ENCODE data around the gene MYBBP1A.
"Not testable (repeated sequence)": the region's sequence is repeated elsewhere in the genome, so short reads cannot be mapped to it uniquely, and the experiment has no call there.

Gene MYBBP1A

DNA sequence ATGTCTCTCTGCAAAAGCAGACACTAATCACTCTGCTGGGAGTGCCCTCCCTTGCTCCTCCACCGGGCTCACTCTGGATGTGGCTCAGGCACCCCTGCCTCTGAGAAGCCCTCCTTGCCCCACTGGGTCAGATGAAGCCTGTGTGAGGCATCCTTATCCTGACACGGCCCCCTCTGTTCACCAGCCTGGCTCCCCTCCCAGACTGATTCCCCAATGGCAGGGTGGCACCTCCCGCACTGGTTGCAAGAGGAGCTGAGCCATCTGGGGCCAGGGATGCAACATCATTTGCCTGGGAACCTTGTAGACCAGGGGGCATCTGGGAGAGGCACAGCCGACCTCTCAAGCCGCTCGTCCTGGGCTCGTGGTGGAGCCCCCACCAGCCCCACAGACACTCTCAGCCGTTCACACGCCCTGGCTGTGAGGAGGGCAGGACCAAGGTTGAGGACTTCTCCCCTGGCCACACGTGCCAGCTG is 35.8 kb upstream of the MYBBP1A start:
- DNase-seq (ENCODE audit: low read depth in 2 of 2): no peak

DNA sequence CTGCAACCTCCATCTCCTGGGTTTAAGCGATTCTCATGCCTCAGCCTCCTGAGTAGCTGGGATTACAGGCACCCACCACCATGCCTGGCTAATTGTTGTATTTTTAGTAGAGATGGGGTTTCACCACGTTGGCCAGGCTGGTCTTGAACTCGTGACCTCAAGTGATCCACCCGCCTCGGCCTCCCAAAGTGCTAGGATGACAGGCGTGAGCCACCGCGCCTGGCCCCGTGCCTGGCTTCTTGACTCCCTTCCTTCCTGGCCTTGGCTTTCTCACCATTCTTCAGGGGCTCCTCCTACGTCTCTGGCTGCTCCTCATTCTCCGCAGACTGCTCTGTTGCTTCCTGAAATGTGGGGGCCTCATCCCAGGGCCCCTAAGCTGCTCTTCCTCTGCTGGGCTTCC is 34.9 kb upstream of the MYBBP1A start:
- not testable (repeated sequence) for DNase-seq (ENCODE audit: low read depth in 2 of 2)

DNA sequence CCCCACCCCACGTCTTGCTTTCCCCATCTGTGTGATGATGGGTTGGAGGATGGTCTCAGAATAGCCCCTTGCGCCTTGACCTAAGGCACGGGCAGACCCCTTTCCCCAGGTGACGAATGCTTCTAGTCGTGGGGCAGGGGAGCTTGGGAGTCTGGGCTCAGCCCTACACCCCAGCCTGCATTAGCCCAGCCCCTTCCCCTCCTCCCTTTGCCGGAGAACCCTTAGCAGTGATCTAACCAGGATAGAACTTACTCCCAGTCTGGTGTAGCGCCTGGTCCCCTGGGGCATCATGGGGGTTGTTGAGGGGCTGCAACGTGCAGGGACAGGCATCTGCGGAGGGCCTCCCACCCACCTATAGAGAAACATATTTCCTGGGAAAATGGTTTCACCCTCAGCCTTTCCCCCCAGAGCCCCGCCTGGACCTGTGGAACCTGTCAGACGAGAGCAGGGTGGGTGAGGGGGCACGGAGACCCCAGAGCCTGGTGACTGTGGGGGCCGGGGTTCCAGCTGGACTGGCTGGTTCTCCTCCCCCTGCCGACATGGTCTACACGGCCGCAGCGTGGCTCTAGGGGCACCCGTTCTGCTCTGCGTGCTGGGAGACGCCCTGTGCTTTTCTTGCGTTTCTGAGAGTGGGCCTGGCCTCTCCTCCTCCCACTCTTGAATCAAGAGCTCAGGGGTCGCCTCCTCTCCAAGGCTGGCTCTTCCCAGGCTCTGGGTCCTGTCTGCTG is 33.9 kb upstream of the MYBBP1A start:
- DNase-seq (ENCODE audit: low read depth in 2 of 2): no peak

DNA sequence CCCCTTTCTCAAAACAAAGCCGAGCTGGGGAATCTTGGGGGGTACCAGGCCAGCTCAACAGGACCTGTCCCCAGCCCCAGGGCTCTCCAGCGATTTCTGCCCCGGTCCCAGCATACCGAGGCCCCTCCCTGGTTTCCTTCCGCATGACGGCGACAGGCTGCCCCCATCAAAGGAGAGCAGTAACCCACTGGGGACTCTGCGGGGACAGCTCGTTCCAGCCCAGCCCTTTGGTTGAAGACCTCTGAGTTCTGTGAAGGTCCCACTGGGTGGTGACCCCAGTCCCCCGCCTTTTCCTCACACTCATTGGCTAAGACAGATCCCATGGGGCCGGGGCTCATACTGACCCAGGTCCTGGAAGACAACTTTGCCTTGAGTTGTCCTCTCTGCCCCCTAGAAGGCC is 33.2 kb upstream of the MYBBP1A start:
- no peak for DNase-seq (ENCODE audit: low read depth in 2 of 2)

DNA sequence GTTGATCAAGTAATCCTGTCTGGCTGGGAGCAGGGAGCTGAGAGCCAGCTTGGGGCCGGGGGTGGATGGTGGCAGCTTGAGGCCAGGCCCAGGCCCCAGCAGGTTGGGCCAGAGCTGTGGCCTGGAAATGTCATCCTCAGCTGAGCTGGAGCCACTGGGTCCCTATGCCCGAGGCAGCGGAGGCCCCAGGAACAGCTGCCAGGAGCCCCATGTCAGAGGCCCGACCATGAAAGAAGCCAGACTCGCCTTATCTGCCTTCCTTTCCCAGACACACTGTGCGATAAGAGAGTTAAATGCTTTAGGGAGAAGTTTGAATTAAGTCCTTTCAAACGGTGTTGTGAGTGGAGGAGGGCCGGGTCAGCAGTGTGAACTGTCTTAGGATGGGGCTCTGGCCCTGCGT is 32.6 kb upstream of the MYBBP1A start:
- no peak for DNase-seq (ENCODE audit: low read depth in 2 of 2)

DNA sequence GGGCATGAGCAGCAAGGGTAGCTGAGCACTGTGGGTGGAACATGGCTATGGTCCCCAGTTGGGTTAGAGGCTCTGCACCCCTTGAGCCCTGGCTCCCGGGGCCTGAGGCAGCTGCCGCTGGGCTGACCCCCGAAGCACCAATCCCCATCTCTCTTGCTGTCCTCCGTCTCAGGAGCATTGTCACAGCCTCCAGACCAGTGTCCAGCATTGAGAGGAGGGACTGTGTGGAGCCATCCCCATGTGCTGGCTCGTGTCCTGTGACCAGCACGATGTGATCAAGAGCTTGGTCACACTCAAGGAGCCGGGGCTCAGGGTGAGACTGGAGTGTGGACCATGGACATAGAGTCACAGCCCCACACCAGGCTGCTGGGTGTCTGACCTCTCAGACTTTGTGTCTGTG is 32.0 kb upstream of the MYBBP1A start:
- DNase-seq (ENCODE audit: low read depth in 2 of 2): no peak

DNA sequence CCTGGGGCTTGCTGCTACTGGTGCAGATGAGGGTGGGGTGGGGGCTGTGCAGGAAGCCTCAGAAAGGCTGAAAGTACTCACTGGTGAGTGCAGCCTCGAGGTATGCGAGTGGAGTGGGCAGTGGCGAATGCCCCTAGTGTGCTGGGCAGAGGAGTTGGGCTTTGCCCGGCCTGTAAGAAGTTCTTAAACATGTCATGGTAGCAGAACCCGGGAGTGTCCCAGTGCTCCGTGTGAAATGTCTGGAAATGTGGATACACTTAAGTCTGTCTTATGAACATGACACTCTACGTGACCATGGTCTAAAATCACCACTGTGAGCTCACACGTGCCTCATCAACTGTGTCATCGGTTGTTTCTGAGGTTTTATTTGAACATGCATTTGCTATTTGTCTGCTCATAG is 30.9 kb upstream of the MYBBP1A start:
- no peak for DNase-seq (ENCODE audit: low read depth in 2 of 2)

DNA sequence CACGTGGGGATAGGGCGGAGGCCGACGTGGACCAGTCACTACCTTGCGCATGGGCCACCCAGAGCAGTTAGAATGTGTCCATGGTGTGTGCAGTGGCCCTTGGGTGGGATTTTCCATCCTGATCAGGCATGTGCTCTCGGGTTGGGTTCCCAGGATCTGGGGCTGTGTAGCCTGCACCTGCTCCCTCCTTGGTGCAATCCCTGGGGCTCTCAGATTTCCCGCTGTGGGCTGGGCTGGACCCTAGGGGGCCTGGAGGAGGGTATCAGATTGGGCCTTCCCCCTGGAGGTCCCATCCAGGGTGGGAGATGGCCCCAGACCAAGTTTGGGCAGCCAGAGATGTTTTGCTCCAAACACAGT is 30.4 kb upstream of the MYBBP1A start:
- no peak for DNase-seq (ENCODE audit: low read depth in 2 of 2)

DNA sequence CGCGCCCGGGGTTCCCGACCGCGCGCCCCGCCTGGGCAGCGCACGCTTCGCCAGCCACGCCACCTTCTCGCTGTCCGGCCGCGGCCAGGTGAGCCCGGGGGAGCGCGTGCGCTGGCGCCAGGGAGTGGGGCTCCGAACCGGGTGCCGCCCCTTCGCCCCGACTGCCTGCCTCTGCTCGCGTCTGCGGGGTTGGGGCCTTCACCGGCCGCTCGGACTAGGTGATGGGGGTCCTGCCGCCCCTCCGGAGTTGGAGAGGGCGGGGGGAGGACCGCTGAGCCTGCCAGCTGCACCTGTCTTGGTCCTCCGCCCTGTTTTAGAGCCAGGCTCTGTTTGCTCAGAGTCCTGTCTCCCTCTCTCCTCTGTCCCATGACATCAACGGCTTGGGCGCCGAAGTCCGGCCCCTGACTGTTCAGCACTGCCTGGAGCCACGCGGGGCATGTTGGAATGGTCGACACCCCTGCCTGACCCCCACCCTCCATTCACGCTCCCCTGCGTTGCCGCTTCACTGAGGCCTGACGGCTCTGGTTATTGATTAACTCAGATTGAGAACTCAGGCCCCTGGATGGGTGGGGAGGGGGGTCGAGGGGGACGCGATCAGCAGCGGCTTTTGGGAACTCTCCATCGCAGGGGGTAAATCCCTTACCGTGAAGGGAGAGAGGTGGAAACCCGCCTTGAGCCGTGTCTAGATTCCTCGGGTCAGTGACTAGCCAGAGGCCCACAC is 29.9 kb upstream of the MYBBP1A start:
- no peak for DNase-seq (ENCODE audit: low read depth in 2 of 2)

DNA sequence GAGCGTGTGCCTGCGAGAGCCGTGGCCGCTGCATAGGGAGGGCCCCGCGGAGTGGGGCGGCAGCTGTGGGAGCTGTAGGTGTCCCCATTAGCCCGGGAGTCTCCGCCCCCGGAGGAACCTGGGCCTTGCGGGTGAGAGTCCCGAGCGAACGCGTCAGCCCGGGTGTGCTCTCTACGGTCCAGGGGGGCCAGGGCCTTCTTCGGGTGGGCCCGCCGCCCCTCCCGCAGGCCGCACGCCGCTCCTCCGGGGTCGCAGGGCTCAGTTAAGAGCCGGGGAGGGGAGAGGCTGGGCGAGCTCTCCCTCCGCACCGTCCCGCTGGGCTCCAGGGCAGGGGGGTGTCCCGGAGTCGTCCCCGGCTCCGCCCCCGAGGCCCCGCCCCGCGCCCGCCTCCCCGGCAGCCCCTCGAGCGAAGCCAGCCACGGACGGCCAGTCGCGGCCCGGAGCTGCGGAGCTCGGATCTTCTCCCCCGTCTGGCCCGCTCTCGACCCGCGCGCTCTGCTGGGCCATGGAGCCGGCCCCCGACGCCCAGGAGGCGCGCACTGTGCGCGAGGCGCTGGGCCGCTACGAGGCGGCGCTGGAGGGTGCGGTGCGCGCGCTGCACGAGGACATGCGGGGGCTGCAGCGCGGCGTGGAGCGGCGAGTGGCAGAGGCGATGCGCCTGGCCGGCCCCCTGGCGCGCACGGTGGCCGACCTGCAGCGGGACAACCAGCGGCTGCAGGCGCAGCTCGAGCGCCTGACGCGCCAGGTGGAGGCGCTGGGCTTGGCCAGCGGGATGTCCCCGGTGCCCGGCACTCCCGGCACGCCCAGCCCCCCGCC is 29.1 kb upstream of the MYBBP1A start, which contains the start of gene SMTNL2:
Gene SMTNL2, plus strand, starts transcription at position 429 of the 816 bp plus-strand sequence. Its CDS starts 77 bp downstream, at position 506.
- DNase-seq (ENCODE audit: low read depth in 2 of 2): no peak

DNA sequence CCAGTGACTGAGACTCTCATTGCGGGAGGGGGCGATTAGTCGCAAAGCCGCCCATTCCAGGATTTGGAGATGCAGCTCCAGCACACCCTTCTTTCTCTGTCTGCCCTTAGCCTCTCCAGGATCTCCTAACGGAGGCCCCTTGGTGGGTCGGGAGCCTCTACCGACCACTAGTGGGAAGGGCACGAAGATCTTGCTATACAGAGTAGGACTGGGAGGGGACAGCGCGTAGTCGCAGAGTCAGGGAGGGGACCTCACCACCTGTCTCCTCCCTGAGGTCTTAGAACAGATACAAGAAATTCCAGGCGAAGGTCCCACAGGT is 28.6 kb upstream of the MYBBP1A start:
- no peak for DNase-seq (ENCODE audit: low read depth in 2 of 2)

DNA sequence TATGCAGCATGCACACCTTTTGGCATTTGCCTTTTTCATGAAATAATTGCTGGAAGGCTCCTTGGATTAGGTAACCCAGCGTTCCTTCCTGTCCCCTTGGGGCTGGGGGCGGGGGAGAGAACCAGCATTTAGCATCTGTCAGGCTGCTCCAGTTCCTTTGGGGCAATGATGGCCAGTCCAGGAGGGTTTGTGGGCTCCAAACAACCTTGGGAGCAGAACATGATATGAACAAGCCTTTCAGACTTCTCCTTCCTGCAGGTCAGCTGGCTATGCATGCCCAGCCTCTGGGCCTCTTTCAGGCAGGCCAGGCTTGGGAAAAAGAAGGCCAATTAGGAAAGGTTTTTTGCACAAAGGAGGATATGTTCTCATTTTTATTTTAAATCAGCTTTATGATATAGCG is 28.0 kb upstream of the MYBBP1A start:
- no peak for DNase-seq (ENCODE audit: low read depth in 2 of 2)

DNA sequence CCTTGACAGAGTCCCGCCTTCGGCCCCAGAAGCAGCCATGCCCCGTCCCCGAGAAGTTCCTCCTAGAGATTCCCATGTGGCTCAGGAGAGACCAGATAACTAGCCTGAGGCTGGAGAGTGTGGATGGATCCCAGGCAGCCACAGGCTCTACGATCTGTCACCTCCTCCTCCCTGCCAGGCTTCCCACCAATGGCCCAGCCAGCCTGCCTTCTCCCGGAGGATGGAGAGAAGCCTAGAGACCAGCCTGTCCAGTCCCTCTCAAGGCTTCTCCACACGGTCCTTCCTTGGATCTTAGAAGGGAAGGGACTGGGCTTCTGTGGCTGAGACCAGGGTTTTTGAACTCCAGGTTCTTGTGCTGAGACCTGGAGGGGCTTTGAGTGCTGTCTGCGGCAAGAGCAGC is 27.5 kb upstream of the MYBBP1A start:
- DNase-seq (ENCODE audit: low read depth in 2 of 2): no peak

DNA sequence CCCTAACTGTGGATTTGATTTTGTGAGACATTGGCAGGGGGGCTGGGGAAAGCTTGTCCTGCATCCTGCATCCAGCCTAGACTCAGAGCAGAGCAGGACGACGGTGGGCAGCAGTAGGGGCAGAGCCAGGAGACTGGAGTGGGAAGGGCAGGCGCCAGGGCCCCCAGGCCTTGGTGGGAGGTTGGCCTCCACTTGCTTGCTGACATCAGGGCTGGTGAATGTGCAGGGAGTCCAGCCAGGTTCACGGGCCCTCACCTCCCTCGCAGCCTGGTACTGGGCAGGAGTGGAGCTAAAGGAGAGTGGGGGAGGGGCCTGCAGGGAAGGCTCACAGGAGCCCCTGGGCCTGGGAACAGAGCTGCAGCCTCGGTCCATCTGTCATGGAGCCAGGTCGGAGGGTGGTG is 26.9 kb upstream of the MYBBP1A start:
- DNase-seq (ENCODE audit: low read depth in 2 of 2): no peak

DNA sequence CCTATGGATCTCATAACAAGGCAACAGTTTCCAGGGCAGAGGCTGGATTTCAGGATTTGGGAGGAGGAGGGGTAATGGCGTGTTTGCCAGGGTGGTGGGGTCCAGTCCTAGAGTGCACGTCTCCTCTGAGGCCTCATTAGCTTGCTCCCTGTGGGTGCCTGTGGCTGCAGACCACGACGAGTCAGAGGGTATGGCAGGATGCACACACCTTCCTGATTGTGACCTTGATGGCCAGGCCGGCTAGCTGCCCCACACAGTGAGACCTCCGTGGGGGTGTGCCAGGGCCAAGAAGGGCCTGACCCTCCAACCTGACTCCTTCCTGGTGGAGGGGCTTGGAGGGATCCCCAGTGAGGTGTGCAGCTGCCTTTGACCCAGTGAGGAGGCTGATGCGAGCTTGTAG is 25.1 kb upstream of the MYBBP1A start:
- DNase-seq (ENCODE audit: low read depth in 2 of 2): no peak

DNA sequence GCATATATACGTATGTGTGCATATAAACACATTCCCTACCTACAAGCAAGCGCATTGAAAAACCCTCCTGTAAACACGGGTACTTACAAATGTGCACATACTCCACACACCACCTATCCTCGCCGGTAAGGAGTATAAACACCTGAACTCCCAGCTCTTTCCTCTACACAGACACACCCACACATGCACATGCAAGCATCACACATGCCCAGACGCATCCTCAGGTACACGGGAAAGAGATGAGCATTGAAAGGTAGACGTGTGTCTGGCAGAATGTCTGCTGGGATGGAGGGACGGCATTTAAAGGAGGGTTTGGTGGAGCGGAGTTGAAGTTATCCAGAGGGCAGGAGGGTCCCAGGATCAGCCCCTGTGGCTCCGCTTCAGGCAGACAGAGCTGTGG is 24.5 kb upstream of the MYBBP1A start:
- no peak for DNase-seq (ENCODE audit: low read depth in 2 of 2)

DNA sequence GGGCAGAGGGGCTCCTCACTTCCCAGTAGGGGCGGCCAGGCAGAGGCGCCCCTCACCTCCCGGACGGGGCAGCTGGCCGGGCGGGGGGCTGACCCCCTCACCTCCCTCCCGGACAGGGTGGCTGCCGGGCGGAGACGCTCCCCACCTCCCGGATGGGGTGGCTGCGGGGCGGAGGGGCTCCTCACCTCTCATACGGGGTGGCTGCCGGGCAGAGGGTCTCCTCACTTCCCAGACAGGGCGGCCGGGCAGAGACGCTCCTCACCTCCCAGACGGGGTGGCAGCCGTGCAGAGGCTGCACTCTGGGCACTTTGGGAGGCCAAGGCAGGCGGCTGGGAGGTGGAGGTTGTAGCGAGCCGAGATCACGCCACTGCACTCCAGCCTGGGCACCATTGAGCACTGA is 23.2 kb upstream of the MYBBP1A start:
- DNase-seq (ENCODE audit: low read depth in 2 of 2): not testable (repeated sequence)

DNA sequence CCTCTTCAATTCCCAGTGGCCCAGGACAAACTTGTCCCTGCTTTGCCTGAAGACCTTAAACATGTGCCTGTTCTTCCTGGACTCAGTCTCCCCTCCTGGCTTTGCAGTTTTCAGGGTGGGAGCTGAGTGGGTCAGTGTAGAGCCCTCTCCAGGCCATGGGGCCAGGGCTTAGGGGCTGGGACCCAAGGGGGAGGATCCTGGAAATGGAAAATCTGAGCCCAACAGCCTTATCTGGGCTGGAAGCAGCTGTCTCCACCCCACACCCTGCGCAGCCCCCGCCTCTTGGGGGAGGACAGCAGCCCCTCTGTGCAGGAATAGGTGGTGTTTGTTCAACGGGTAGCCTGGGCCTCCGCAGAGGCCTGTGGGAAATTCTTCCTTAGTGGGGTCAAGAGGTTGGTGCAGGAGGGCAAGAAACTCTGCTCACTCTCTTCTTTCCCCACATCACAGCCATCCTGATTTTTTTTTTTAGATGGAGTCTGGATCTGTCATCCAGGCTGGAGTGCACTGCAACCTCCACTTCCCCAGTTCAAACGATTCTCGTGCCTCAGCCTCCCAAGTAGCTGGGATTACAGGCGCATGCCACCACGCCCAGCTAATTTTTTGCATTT is 22.3 kb upstream of the MYBBP1A start:
- DNase-seq (ENCODE audit: low read depth in 2 of 2): no peak

DNA sequence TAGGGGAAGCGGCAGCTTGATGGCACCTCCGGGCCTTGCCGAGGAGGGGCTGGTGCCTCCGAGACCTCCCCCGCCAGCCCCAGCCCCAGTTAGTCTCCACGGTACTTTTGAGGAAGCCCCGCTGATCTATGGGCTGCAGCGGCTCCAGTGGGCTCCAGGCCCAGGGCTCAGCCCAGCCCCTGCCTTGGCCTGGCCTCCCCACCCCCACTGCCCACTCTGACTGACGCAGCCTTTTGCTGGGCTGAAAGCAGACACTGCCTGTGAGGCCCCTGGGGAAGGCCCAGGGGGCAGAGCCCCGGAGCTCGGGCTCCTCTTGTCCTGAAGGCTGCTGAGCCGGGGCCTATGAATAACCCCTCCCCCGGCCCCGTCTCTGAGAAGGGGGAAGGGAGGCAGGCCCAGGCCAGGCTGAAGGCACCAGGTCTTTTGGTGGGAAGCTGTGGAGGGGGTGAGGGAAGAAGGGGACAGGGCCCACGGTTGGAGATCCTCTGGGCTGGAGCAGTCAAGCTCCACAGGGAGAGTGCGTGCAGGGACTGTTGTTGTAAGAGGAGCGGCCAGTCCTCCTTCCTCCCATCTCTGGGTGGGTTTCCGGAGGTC is 21.6 kb upstream of the MYBBP1A start:
- DNase-seq (ENCODE audit: low read depth in 2 of 2): no peak

DNA sequence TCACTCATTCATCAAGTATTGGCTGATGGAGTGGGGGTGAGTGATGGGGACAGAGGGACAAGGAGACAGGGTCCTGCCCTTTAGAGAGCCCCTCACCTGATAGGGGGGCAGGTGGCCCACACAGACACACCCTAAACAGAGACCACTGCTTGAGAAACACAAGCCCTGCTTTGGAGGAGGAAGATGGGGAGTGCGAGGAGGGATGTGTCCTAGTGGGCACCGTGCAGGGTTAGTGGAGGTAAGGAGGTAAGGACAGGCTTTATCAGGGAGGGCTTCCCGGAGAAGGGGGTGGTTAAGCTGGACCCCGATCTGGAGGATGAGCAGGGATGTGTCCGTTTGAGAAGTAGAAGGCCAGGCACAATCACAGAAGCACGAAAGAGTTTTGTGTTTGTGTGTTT is 21.0 kb upstream of the MYBBP1A start:
- DNase-seq (ENCODE audit: low read depth in 2 of 2): no peak

DNA sequence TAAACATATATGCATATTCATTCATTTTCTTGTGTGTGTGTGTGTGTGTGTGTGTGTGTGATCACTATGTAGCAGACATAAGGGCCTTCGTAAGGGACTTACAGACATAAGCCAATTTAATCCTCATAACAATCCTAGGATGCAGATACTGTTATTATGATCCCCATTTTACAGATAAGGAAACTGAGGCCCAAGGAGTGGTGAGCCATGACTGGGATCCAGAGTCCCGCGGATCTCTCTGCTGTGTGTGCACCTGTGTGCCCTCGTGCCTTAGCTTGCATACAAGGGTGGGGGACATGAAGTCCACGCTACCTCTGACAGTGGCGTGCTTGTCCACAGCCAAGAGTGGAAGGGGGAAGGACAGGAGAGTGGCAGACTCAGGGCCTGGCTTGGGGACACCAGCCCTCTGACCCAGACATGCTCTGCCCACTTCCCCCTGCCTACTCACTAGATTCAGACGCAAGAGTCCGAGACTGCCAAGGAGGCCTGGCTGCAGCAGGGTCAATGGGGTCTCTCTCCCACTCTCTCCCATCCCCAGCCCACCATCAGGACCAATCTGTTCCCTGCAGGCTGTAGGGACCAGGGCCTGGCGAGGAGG is 19.4 kb upstream of the MYBBP1A start:
- no peak for DNase-seq (ENCODE audit: low read depth in 2 of 2)

DNA sequence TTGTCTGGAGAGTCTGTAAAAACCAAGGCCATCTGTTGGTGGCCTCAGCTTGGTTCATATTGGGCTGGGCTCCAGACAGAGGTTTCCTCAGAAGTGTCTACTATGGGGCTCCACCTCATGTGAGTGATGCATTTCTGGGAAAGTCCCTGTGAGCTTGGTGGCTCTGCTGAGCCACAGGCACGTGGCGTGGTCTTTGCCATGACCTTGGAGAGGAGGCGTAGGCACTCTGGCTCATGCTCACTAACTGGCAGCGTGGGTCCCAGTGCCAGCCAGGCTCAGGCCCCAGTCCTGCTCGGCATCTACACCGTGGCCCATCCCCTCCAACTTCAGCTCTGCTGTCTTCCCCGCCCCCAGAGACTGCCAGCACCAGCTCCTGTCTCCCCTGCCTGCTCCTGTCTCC is 18.5 kb upstream of the MYBBP1A start:
- DNase-seq (ENCODE audit: low read depth in 2 of 2): peak; percentile 44 to 64
